ENCODE data around the gene VSIG10. TPM values are rescaled to one million over a fixed set of nuclear protein-coding genes. Genes with fewer than 3 reads are reported as not detected.
"Not testable (repeated sequence)": the region's sequence is repeated elsewhere in the genome, so short reads cannot be mapped to it uniquely, and the experiment has no call there.

VSIG10 gene
- total and polyA plus RNA-seq, 5 experiments from 2014 or later = 2.0 to 5.0 (median 3.1) TPM

DNA sequence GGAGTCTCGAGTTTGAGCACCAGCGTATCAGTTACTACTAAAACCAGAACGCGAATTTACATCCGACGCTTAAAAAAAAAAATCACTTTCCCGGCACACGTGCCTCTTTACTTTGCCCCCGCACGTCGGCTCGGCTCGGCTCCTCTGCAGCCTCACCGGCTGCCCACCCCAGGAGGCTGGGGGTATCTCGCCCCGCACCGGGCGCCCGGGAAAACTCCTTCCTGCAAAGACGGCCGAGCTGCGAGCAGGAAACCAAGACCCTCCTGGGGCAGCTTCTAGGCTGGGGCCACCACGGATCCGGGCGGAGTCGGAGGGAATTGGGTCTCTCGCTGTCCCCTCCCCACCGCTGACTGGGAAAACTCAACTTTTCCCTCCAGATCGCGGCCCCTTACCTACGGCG is 610 bp downstream of the VSIG10 start:
- Mint-ChIP-seq H3K4me1 (peaks cover 5 to 15% (median 10%) of the 10 kb centered on the region in 4 donors), H3K9me3 (no peaks in the 10 kb centered on the region), H3K36me3 (no peaks in the 10 kb centered on the region), H3K27ac (peak overlapping the region in 4 of 10 donors; percentile 6 to 80 (median 56)), H3K27me3 (peaks cover 3 to 20% (median 9%) of the 10 kb centered on the region in 5 donors), H3K4me3 (peak overlapping the region; percentile 75 to 93 (median 91))
- DNase-seq (peak in 2 of 10 donors; percentile 3 to 22), ATAC-seq (peak; percentile 32 to 55)
- POLR2A ChIA-PET = no interaction called here

DNA sequence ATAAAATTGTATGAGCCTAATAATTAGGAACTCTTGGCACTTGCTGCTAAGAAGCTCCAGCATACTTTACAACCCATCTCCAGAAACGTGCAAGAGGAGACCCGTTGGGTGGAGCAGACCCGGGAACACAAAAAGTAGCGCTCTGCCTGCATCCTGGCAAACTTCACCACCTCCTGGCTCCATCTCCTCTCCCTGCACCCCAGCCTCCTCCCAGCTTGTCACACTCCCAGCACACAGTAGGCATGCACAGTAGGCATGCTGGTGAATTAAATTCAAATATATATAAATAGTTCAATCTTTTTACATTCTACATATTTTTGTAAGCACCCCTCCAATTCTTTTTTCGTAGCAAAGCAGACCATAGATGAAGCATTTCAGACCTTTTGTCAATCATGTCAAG is 1.2 kb downstream of the VSIG10 start:
- Mint-ChIP-seq H3K36me3 (no peaks in the 10 kb centered on the region), H3K9me3 (no peaks in the 10 kb centered on the region), H3K4me1 (peaks cover 5 to 15% (median 10%) of the 10 kb centered on the region in 4 donors), H3K27ac (peak overlapping the region in 4 of 10 donors; percentile 6 to 90 (median 68)), H3K4me3 (peak overlapping the region; percentile 75 to 93 (median 91)), H3K27me3 (peaks cover 3 to 20% (median 9%) of the 10 kb centered on the region in 5 donors)
- no peak for ATAC-seq
- no peak for DNase-seq
- POLR2A ChIA-PET = no interaction called here

DNA sequence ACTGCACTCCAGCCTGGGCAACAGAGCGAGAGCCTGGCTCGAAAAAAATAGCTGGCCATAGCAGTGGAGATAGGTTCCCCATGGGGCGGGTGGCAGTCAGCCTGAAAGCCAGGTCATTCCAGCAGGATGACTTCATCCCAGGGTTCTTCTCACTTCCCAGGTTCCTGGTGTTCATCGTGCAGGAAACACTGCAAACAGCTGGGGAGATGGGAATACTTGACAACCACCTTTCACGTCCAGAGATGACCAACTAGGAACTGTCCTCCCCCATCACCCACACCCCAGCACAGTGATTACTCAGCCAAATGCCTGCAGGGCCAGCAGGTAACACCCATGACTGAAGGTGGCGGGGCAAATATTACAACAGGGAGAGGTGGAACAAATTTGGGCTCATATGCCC is 1.7 kb downstream of the VSIG10 start:
- ATAC-seq = no peak

DNA sequence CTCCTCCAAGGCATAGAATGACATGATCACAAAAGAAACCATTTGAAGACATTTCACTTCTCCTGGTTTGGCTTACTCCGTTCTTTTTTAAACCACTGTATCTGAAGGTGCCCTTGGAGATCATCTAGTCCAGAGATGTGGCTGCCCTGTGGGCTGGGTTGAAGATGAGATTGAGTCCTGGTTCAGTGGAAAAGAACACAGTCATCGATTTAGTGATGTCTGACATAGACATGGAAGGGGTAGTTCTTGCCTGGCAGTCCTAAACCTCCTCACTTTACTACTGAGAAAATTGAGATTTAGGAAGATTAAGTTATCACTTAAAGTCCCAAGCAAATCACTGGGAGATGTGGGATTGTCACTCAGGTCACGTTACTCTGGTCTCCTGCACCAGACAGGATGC is 2.8 kb downstream of the VSIG10 start:
- no peak for ATAC-seq
- POLR2A ChIA-PET = no interaction called here
- no peak for DNase-seq
- Mint-ChIP-seq H3K36me3 (no peaks in the 10 kb centered on the region), H3K27ac (peak overlapping the region in 1 of 10 donors; percentile 19), H3K4me3 (no peak overlapping the region), H3K4me1 (peaks cover 5 to 15% (median 10%) of the 10 kb centered on the region in 4 donors), H3K9me3 (no peaks in the 10 kb centered on the region), H3K27me3 (peaks cover 3 to 22% (median 9%) of the 10 kb centered on the region in 5 donors)

More for the DNA sequence above, 1.7 kb downstream of the VSIG10 start:
- Mint-ChIP-seq H3K27ac (no peak overlapping the region), H3K27me3 (peaks cover 3 to 20% (median 9%) of the 10 kb centered on the region in 5 donors), H3K36me3 (no peaks in the 10 kb centered on the region), H3K9me3 (no peaks in the 10 kb centered on the region), H3K4me3 (peak overlapping the region in 6 of 10 donors; percentile 30 to 93 (median 51)), H3K4me1 (peaks cover 5 to 15% (median 10%) of the 10 kb centered on the region in 4 donors)
- POLR2A ChIA-PET = no interaction called here
- DNase-seq = no peak

DNA sequence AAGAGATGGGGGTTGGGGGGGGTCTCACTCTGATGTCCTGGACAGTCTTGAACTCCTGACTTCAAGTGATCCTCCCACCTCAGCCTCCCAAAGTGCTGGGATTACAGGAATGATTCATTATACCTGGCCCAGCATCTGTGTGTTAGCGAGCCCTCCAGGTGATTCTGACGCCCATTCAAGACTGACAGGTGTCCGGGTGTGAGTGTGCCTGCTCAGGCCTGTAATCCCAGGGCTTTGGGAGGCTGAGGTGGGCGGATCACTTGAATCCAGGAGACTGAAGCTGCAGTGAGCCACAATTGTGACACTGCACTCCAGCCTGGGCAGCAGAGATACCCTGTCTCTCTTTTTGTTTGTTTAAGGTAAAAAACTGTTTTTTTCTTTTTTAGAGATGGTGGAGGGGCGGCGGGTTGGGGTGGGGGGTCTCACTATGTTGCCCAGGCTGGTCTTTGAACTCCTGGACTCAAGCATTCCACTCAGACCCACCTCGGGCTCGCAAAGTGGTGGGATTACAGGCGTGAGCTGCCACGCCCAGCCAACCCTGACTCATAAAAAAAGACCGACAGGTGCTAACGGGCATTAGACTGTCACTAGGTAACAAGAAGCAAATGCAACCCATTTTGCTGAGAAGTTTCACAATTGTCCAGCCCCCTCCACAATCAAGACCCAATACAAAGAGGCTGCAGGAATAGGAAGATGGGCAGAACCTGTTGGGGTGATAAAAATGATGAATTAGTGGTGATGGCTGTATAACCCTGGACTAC is 4.7 kb downstream of the VSIG10 start:
- Mint-ChIP-seq H3K9me3 (no peaks in the 10 kb centered on the region), H3K4me3 (no peak overlapping the region), H3K27ac (no peak overlapping the region), H3K4me1 (peaks cover 2 to 9% (median 5%) of the 10 kb centered on the region in 4 donors), H3K27me3 (peaks cover 0 to 14% (median 6%) of the 10 kb centered on the region in 5 donors), H3K36me3 (no peaks in the 10 kb centered on the region)
- DNase-seq = no peak
- ATAC-seq = no peak
- POLR2A ChIA-PET = no interaction called here

DNA sequence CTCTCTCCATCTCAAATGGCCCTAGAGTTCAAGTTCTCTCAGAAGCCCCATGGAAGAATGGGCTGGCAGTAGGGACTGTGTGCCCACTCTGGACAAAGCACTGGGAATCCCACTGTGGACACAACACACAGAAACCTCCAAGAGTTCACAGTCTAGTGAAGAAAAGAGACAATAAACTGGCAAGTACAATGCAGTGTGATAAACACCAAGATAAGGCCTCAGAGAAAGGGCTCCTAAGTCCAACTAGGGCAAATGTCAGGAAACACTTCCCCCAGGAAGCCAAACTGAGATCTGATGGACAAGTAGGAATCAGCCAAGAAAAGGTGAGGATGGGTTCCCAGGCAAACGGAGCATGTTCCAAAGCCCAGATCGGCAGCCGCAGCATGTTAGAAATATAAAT is 5.4 kb downstream of the VSIG10 start:
- Mint-ChIP-seq H3K4me1 (peaks cover 2 to 8% (median 4%) of the 10 kb centered on the region in 4 donors), H3K36me3 (no peaks in the 10 kb centered on the region), H3K27me3 (peaks cover 0 to 14% (median 6%) of the 10 kb centered on the region in 5 donors), H3K27ac (peak overlapping the region in 1 of 10 donors; percentile 58), H3K9me3 (no peaks in the 10 kb centered on the region), H3K4me3 (no peak overlapping the region)
- DNase-seq (no peak), ATAC-seq (no peak)
- POLR2A ChIA-PET = no interaction called here

DNA sequence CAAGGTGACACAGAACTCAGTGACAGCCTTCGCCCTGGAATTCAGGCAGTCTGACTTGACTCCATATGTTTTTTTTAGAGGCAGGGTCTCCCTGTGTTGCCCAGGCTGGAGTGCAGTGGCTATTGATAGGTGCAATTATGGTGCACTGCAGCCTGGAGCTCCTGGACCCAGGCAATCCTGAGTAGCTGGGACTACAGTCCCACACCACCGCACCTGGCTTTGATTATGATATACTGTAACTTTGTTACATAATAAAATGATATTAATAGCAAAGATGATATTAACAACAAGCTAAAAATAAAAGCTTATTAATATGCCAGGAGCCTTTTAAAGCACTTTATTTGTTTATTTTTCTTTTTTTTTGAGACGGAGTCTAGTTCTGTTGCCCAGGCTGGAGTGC is 9.8 kb downstream of the VSIG10 start:
- Mint-ChIP-seq H3K4me1 (no peaks in the 10 kb centered on the region), H3K9me3 (no peaks in the 10 kb centered on the region)
- POLR2A ChIA-PET = no interaction called here

DNA sequence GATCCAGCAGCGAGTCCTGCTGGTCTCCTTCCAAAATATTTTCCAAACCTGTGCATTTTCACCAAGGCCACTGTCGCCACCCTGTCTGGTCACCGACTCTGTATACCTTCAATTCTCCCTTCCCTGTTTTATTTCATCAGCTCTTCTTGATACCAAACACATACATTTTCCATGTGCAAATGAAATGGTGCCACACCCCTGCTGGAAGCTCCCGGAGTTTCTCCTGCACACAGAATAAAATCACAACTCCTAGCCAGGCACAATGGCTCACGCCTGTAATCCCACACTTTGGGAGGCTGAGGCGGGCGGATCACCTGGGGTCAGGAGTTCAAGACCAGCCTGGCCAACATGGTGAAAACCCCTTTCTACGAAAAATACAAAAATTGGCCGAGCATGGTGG is 14.0 kb downstream of the VSIG10 start:
- Mint-ChIP-seq H3K36me3 (peaks cover 0 to 1% (median 0%) of the 10 kb centered on the region in 3 donors), H3K9me3 (no peaks in the 10 kb centered on the region), H3K4me1 (no peaks in the 10 kb centered on the region), H3K27ac (no peak overlapping the region), H3K4me3 (no peak overlapping the region), H3K27me3 (no peaks in the 10 kb centered on the region)
- no peak for ATAC-seq
- no peak for DNase-seq
- POLR2A ChIA-PET = no interaction called here

More for the DNA sequence above, 9.8 kb downstream of the VSIG10 start:
- DNase-seq (no peak), ATAC-seq (no peak)
- peaks cover 0 to 1% (median 0%) of the 10 kb centered on the region in 3 donors for H3K36me3 Mint-ChIP-seq
- no peak overlapping the region for H3K4me3 Mint-ChIP-seq
- H3K27me3 Mint-ChIP-seq = peaks cover 0 to 2% (median 0%) of the 10 kb centered on the region in 5 donors
- no peak overlapping the region for H3K27ac Mint-ChIP-seq

DNA sequence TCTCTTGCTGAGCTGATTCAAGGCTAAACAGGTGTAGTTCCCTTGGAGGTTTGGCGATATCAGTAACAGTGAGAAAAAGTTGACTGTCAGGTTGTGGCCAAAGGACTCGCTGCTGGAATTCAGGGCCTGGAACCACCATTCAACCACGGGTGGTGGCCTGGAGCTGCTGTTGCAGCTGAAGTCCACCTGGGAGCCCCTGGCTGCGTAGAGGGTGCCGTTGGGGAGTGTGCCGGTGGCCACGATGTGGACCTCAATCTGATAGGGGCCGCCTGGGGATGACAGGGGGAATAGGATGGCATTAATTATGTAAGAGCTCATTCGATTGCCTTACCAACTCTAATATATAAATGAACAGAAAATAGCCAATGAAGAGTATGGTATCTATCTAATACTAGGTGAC is 21.6 kb downstream of the VSIG10 start:
- H3K4me1 Mint-ChIP-seq = no peaks in the 10 kb centered on the region
- DNase-seq (no peak), ATAC-seq (no peak)
- no peak overlapping the region for H3K4me3 Mint-ChIP-seq
- no peaks in the 10 kb centered on the region for H3K36me3 Mint-ChIP-seq
- POLR2A ChIA-PET = no interaction called here
- H3K27ac Mint-ChIP-seq = no peak overlapping the region
- H3K27me3 Mint-ChIP-seq = peaks cover 0 to 6% (median 0%) of the 10 kb centered on the region in 5 donors
- H3K9me3 Mint-ChIP-seq = peaks cover 0 to 1% (median 0%) of the 10 kb centered on the region in 9 donors

DNA sequence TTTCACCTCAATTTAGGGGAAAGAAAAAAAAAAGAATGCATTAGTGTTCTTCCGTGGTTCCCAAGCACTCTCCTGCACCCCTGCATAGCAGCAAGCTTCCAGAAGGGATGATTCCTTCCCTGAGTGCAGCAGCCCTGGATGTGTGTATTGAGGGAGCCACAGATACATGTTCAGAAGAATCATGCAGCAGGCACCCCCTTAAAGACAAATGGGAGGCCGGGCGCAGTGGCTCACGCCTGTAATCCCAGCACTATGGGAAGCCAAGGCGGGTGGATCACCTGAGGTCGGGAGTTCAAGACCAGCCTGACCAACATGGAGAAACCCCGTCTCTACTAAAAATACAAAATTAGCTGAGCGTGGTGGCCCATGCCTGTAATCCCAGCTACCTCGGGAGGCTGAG is 22.3 kb downstream of the VSIG10 start:
- not testable (repeated sequence) for DNase-seq, H3K4me1 Mint-ChIP-seq, ATAC-seq, H3K27ac Mint-ChIP-seq, H3K4me3 Mint-ChIP-seq, H3K36me3 Mint-ChIP-seq, H3K27me3 Mint-ChIP-seq, H3K9me3 Mint-ChIP-seq
- POLR2A ChIA-PET = interaction anchor here (0.7 kb wide), 1 partner anchor 130 kb away, joined by 3 read pairs; no protein-coding TSS in a partner anchor

DNA sequence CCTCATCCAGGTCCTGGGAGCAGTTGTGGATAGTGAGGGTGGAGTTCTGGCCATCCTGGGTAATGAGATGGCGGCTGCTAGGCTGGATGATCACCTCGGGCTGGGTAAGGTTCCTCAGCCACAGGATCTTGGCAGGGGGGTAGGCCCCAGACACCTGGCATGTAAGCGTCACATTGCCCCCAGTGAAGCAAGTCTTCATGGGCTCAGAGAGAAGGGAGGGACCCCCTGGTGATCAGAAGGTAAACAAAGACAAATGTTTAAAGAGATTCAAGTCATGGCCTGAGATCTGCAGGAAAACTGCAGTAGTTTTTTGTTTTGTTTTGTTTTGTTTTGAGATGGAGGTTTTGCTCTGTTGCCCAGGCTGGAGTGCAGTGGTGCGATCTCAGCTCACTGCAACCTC is 30.0 kb downstream of the VSIG10 start:
- Mint-ChIP-seq H3K27me3 (peaks cover 0 to 4% (median 0%) of the 10 kb centered on the region in 5 donors), H3K4me3 (no peak overlapping the region), H3K27ac (no peak overlapping the region), H3K9me3 (peaks cover 0 to 1% (median 0%) of the 10 kb centered on the region in 9 donors), H3K4me1 (no peaks in the 10 kb centered on the region), H3K36me3 (no peaks in the 10 kb centered on the region)
- ATAC-seq (no peak), DNase-seq (no peak)
- POLR2A ChIA-PET = no interaction called here

DNA sequence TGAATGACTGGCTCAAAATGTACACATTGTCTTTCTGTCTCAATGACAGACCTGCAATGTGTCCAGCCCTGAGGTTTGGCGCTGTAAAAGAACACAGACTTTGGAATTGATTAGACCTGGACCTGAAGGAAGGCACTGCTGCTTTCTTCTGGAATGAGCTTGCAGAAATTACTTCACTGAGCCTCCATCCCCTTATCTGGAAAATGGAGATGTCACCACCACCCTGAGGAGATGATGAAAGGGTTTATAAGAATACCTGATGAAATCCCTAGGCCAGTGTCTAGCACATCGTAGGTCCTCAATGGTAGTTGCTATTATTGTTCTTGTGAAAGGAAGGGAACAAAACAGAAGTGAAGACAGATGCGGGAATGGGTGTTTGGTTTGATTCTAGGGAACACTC is 33.2 kb downstream of the VSIG10 start:
- ATAC-seq (no peak), DNase-seq (no peak)
- Mint-ChIP-seq H3K27ac (no peak overlapping the region), H3K4me1 (peaks cover 2 to 11% (median 5%) of the 10 kb centered on the region in 4 donors), H3K4me3 (no peak overlapping the region), H3K27me3 (peaks cover 0 to 12% (median 0%) of the 10 kb centered on the region in 5 donors), H3K9me3 (no peaks in the 10 kb centered on the region), H3K36me3 (no peaks in the 10 kb centered on the region)
- POLR2A ChIA-PET = no interaction called here

DNA sequence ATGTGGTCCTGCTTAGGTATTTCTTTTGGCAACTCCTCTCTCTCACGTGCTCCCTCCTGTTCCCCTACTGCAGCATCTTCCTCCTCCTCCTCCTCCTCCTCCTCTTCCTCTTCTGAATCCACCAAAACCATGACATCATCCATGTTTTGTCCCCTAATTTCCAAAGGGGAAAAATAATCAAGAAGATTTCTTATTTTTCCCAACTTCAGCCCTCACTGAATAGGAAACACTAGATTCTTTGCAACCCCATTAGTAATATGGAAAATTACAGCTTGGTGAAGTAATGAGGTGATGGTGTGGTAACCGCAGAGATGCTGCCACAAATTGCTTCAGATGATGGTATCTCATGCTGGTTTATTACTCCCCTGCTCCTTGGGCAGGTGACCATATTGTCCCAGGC is 35.4 kb downstream of the VSIG10 start:
- DNase-seq = no peak
- Mint-ChIP-seq H3K27ac (peak overlapping the region in 2 of 10 donors; percentile 37 to 57), H3K27me3 (peaks cover 0 to 12% (median 0%) of the 10 kb centered on the region in 5 donors), H3K4me3 (no peak overlapping the region), H3K4me1 (peaks cover 12 to 32% (median 24%) of the 10 kb centered on the region in 4 donors), H3K36me3 (no peaks in the 10 kb centered on the region), H3K9me3 (no peaks in the 10 kb centered on the region)
- no peak for ATAC-seq
- POLR2A ChIA-PET = no interaction called here

Measured in naive thymus-derived CD8-positive, alpha-beta T cell (primary cell).